Upper lobe of left lung (tissue), 6 donors: Measurements from ENCODE around the gene PAGR1. TPM values are rescaled to one million over a fixed set of nuclear protein-coding genes. Genes with fewer than 3 reads are reported as not detected.
"Not testable (repeated sequence)": the region's sequence is repeated elsewhere in the genome, so short reads cannot be mapped to it uniquely, and the experiment has no call there.

Source experiments
- ATAC-seq, 2 donors: fragments of 200-7000 bp; cut with Tn5 transposase; one replicate each; pipeline ENCODE4 v1.9.1; 2022; ENCODE audit warnings: mild to moderate bottlenecking in 2 of 2, moderate library complexity in 2 of 2; ENCODE audit not compliant: low FRiP score in 2 of 2
- DNase-seq, 2 donors: peaks; one replicate each; pipeline ENCODE4 v3.0.0-alpha.2; 2019 to 2020
- H3K27ac ChIP-seq, 4 donors: fragments of 200-600 bp; sonication (generic); one replicate each; pipeline ENCODE4 v1.5.1; 2016 to 2019
- H3K27me3 ChIP-seq, 4 donors: fragments of 200-600 bp; sonication (generic); one replicate each; pipeline ENCODE4 v1.5.1; 2017 to 2019
- H3K36me3 ChIP-seq, 4 donors: fragments of 200-600 bp; sonication (generic); one replicate each; pipeline ENCODE4 v1.5.1; 2016 to 2019
- H3K4me1 ChIP-seq, 4 donors: fragments of 200-600 bp; sonication (generic); one replicate each; pipeline ENCODE4 v1.5.1; 2018 to 2019
- H3K4me3 ChIP-seq, 4 donors: fragments of 200-600 bp; sonication (generic); one replicate each; pipeline ENCODE4 v1.5.1; 2017 to 2019; ENCODE audit warnings: mild to moderate bottlenecking in 2 of 4, moderate library complexity in 1 of 4
- H3K9me3 ChIP-seq, 4 donors: fragments of 200-600 bp; sonication (generic); one replicate each; pipeline ENCODE4 v1.5.1; 2018 to 2019
- EP300 ChIP-seq, 4 donors: sonication (generic); formaldehyde crosslinking; IDR thresholded peaks; one replicate each; pipeline ENCODE4 v1.5.1; 2017; ENCODE audit warnings: antibody characterized with exemption in 4 of 4, control low read depth in 2 of 4
- POLR2A ChIP-seq, 4 donors: fragments of 450-650 bp; IDR thresholded peaks; one replicate each; pipeline ENCODE4 v1.5.1; 2016 to 2017; ENCODE audit warnings: antibody characterized with exemption in 4 of 4, mild to moderate bottlenecking in 2 of 4
- POLR2AphosphoS5 ChIP-seq, 2 donors: sonication (generic); formaldehyde crosslinking; IDR thresholded peaks; one replicate each; pipeline ENCODE4 v1.5.1; 2017; ENCODE audit warnings: antibody characterized with exemption in 2 of 2
- WGBS, 2 donors: methylation state at CpG; one replicate each; pipeline ENCODE4 v1.1.5; 2017 to 2018; 5-methylcytosine and 5-hydroxymethylcytosine counted together
- total RNA-seq, 6 donors: library from RNA; depleted of rRNA in 4 of 6; stranded (reverse); fragments of >200 nt in 4 of 6; gene quantifications; one replicate each; pipeline versions ENCODE4 v1.1.0 to v1.2.1, GENCODE V29; 2016 to 2021
- TF ChIP-seq, protein P1 (sequence below), 6 experiments: fragments of 450-650 bp in 4 of 6; fragments of 200-600 bp in 2 of 6; sonication (generic) in 2 of 6; IDR thresholded peaks; one replicate each; pipeline ENCODE4 v1.5.1; 2016 to 2019; ENCODE audit warnings: antibody characterized with exemption in 6 of 6
- donor health status: DM: no; HTN: no; CAD: no; lungs with moderate emphysema.
- donor health status: DM: no; HTN: yes; CAD: no; lungs with severe emphysema.

The PAGR1 gene
- 10 to 100 TPM; 22.6 to 49.5 (median 34.6) TPM for total RNA-seq

DNA sequence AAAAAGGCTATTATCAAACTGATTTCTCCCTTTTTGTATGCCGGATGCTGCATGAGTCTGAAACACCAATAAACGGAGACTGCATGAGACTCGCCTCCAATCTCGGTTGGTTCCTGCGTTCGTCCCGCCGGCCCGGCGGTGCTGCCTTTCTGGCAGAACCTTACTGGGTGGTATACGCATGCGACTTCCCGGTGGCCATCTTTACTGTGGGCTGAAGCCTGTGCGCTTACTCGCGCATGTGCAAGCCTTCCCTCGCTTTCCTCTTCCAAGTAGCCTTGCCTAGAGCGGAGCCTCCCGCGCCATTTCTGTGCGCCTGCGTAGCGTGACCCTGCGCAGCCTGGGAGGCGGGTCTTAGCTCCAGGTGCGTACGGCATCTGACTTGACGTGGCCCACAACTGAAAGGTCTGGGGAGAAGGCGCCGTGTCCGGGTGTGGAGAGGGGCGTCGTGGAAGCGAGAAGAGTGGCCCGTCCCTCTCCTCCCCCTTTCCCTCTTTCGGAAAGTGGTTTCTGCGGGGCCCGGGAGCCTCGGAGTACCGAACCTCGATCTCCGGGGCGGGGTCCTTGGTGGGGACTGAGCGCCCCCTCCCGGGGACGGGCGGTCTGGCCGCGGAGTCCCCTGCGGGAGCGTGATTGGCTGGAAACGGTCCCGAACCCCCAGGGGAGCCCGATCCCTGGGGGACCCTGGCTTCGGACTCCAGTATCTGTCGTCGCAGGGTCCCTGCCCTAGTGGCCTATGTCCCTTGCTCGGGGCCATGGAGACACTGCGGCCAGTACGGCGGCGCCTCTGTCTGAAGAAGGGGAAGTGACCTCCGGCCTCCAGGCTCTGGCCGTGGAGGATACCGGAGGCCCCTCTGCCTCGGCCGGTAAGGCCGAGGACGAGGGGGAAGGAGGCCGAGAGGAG is at the start of gene PAGR1:
TSS of gene PAGR1 (plus strand) at position 360 of the 901 bp plus-strand sequence. CDS start at position 734, 374 bp downstream.
- Histone ChIP-seq H3K27ac (peak within 1 kb of the TSS; percentile 80 to 96 (median 90)), H3K4me1 (peaks cover 51 to 77% (median 58%) of the 10 kb centered on the region in 4 donors), H3K36me3 (peaks cover 0 to 15% (median 5%) of the 10 kb centered on the region in 4 donors), H3K27me3 (peaks cover 0 to 5% (median 0%) of the 10 kb centered on the region in 4 donors), H3K4me3 (peak within 1 kb of the TSS; percentile 70 to 79 (median 76)), H3K9me3 (no peaks in the 10 kb centered on the region)
- TF ChIP-seq POLR2AphosphoS5 (IDR thresholded peaks at IDR 0.05) (peak; percentile 83 to 88), EP300 (IDR thresholded peaks at IDR 0.05) (no peak), POLR2A (IDR thresholded peaks at IDR 0.05) (peak in 3 of 4 donors; percentile 56 to 84 (median 69))
- TF ChIP-seq, protein P1, sequence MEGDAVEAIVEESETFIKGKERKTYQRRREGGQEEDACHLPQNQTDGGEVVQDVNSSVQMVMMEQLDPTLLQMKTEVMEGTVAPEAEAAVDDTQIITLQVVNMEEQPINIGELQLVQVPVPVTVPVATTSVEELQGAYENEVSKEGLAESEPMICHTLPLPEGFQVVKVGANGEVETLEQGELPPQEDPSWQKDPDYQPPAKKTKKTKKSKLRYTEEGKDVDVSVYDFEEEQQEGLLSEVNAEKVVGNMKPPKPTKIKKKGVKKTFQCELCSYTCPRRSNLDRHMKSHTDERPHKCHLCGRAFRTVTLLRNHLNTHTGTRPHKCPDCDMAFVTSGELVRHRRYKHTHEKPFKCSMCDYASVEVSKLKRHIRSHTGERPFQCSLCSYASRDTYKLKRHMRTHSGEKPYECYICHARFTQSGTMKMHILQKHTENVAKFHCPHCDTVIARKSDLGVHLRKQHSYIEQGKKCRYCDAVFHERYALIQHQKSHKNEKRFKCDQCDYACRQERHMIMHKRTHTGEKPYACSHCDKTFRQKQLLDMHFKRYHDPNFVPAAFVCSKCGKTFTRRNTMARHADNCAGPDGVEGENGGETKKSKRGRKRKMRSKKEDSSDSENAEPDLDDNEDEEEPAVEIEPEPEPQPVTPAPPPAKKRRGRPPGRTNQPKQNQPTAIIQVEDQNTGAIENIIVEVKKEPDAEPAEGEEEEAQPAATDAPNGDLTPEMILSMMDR (IDR thresholded peaks at IDR 0.05) = peak; percentile 88 to 97 (median 93)
- DNase-seq = peak; percentile 96 to 99
- WGBS, 2 donors = 0% methylated on average over 28 to 46 of the region's 70 CpGs
- peak; percentile 90 to 95 for ATAC-seq

DNA sequence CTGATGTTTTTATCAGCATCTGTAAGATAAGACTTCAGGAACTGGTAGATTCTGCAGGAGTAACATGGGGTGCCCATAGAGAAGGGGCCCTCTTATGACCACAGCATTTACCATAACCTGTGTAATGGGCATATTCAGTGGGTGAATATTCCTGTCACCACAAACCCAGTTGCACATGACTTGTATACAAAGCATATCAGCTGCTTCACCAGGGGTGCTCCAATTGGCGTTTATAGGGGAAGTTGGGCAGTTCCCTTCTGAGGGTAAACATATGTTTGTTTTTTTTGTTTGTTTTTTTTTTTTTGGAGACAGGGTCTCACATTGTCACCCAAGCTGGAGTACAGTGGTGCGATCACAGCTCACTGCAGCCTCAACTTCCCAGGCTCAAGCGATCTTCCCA is 49.4 kb upstream of the PAGR1 start:
- no peaks in the 10 kb centered on the region for H3K9me3 ChIP-seq
- H3K4me3 ChIP-seq = no peak overlapping the region
- ATAC-seq = no peak
- TF ChIP-seq POLR2AphosphoS5 (IDR thresholded peaks at IDR 0.05) = no peak
- no peak for TF ChIP-seq EP300 (IDR thresholded peaks at IDR 0.05)
- TF ChIP-seq, protein P1 (IDR thresholded peaks at IDR 0.05) = no peak
- no peak for TF ChIP-seq POLR2A (IDR thresholded peaks at IDR 0.05)
- H3K36me3 ChIP-seq = no peaks in the 10 kb centered on the region
- no peak for DNase-seq
- 74 to 77% methylated on average over 3 of the region's 3 CpGs for WGBS, 2 donors
- H3K27ac ChIP-seq = no peak overlapping the region
- no peaks in the 10 kb centered on the region for H3K27me3 ChIP-seq
- peaks cover 0 to 4% (median 0%) of the 10 kb centered on the region in 4 donors for H3K4me1 ChIP-seq

DNA sequence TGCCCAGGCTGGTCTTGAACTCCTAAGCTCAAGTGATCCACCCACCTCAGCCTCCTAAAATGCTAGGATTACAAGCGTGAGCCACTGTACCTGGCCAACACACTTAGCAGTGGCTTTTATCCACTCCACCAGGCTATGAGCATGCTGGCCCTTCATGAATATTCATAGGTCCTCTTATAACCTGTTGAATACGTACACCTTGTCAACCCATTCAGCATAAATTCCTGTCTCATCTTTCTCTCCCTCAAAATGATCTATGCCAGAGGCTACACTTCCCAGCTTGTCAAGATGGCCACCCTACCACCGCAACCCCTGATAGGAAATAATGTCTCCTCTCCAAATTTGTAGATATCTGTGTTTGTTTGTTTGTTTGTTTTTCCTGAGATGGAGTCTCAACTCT is 48.9 kb upstream of the PAGR1 start:
- DNase-seq (no peak), ATAC-seq (no peak)
- H3K27ac ChIP-seq = no peak overlapping the region
- no peaks in the 10 kb centered on the region for H3K27me3 ChIP-seq
- no peak overlapping the region for H3K4me3 ChIP-seq
- WGBS, 2 donors = 91 to 92% methylated on average over 3 of the region's 3 CpGs
- peaks cover 0 to 4% (median 0%) of the 10 kb centered on the region in 4 donors for H3K4me1 ChIP-seq
- no peaks in the 10 kb centered on the region for H3K36me3 ChIP-seq
- TF ChIP-seq EP300 (IDR thresholded peaks at IDR 0.05) (no peak), POLR2AphosphoS5 (IDR thresholded peaks at IDR 0.05) (no peak), POLR2A (IDR thresholded peaks at IDR 0.05) (no peak)
- TF ChIP-seq, protein P1 (IDR thresholded peaks at IDR 0.05) = no peak
- no peaks in the 10 kb centered on the region for H3K9me3 ChIP-seq

DNA sequence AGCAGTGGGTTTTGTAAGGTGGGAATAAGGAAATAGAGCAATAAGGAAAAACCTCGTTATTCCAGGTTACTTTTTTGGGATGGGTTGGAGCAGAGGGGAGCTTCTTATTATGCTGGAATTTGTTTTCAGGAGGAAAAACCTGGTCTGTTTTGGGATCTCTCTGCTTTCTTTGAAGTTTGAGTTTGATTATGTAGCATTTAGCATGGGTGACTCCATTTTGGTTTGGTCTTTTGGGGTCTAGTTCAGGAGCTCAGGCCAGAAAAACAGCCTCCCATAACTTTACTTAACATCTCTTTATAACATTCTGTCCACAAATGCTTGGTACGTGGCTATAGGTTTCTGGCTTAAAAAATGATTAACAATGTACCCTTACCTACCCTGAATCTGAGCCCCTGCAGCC is 46.4 kb upstream of the PAGR1 start:
- ATAC-seq (no peak), DNase-seq (no peak)
- H3K4me3 ChIP-seq = no peak overlapping the region
- no peaks in the 10 kb centered on the region for H3K9me3 ChIP-seq
- WGBS, 2 donors = 86 to 93% methylated on average over 2 of the region's 2 CpGs
- H3K4me1 ChIP-seq = peaks cover 0 to 4% (median 0%) of the 10 kb centered on the region in 4 donors
- no peak overlapping the region for H3K27ac ChIP-seq
- no peaks in the 10 kb centered on the region for H3K36me3 ChIP-seq
- no peak for TF ChIP-seq POLR2A (IDR thresholded peaks at IDR 0.05)
- no peaks in the 10 kb centered on the region for H3K27me3 ChIP-seq

DNA sequence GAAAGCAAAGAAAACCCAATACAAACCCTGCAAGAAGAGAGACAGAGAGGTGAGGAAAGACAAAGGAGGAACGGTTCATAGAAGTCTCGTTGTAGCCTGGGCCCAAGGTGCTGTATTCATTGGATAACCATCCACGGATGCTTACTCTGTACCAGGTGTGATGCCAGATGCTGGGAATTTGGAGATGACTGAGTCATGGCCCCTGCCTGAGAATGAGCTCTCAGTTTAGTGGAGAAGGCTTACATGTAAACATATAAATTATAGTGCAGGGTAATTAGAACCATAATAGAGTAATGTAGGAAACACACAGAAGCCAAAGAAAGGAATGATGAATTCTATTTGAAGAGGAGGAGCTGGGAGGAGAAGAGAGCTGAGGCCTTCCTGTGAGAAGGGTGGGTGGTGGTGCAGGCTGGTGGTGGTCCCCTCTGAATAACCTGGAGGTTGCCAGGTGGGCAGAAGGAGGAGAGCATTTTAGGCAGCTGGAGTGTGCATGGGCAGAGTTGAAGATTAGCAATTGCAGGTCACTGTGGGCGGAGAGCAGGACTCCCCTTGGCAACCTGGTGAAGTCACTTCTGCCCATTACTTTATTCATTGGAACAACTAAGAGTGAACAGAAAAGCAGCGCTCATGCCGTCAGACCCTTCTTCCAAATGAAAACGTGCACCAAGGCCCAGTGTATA is 45.6 kb upstream of the PAGR1 start:
- no peaks in the 10 kb centered on the region for H3K27me3 ChIP-seq
- H3K4me3 ChIP-seq = no peak overlapping the region
- H3K36me3 ChIP-seq = no peaks in the 10 kb centered on the region
- no peak for DNase-seq
- ATAC-seq = no peak
- TF ChIP-seq POLR2AphosphoS5 (IDR thresholded peaks at IDR 0.05) (no peak), EP300 (IDR thresholded peaks at IDR 0.05) (no peak), POLR2A (IDR thresholded peaks at IDR 0.05) (no peak)
- TF ChIP-seq, protein P1 (IDR thresholded peaks at IDR 0.05) = no peak
- H3K27ac ChIP-seq = no peak overlapping the region
- no peaks in the 10 kb centered on the region for H3K4me1 ChIP-seq
- 75 to 76% methylated on average over 7 of the region's 7 CpGs for whole genome bisulfite sequencing, 2 donors
- H3K9me3 ChIP-seq = no peaks in the 10 kb centered on the region

DNA sequence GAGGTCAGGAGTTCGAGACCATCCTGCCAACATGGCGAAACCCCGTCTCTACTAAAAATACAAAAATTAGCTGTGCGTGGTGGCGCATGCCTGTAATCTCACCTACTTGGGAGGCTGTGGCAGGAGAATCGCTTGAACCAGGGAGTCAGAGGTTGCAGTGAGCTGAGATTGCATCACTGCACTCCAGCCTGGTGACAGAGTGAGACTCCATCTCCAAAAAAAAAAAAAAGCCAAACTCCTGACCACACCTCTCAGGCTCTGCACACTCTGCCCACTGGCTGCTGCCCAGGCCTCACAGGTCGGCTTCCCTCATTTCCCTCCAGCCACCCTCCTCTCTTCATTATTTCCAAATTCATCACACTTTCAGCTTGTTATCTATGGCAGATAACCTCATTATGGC is 43.6 kb upstream of the PAGR1 start:
- not testable (repeated sequence) for H3K36me3 ChIP-seq, H3K4me3 ChIP-seq, ATAC-seq, H3K9me3 ChIP-seq, H3K27me3 ChIP-seq, H3K27ac ChIP-seq, H3K4me1 ChIP-seq
- 78 to 86% methylated on average over 7 of the region's 7 CpGs for WGBS, 2 donors
- peak in 1 of 2 donors; percentile 34 for DNase-seq
